DMS 273 (cell line): Measurements from ENCODE around the gene IGF1R.

Experiments
- DNase-seq: peaks from one replicate; lab custom pipeline; 2025; ENCODE audit not compliant: unreplicated experiment; lab: John Stamatoyannopoulos, UW

The IGF1R gene

DNA sequence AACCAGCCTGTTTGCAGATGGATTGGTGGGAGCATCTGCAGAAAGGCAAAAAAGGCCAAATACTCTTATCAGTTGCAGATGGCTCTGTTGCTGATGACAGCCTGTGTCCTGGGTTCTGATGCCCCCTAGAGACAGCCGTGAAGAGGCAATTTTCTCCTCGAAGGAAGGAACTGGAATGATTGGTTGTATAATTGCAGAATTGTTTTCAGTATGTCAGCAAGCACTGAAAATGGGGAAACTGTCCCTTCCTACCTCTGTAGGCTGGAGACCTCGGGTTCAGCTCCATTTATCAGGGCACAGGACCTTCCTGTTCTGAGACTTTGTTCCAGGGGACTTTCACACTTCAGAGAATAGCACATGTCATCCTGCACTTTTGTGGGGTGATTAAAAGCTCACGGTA is 256.2 kb downstream of the IGF1R start:
- DNase-seq, result peak; percentile 44

DNA sequence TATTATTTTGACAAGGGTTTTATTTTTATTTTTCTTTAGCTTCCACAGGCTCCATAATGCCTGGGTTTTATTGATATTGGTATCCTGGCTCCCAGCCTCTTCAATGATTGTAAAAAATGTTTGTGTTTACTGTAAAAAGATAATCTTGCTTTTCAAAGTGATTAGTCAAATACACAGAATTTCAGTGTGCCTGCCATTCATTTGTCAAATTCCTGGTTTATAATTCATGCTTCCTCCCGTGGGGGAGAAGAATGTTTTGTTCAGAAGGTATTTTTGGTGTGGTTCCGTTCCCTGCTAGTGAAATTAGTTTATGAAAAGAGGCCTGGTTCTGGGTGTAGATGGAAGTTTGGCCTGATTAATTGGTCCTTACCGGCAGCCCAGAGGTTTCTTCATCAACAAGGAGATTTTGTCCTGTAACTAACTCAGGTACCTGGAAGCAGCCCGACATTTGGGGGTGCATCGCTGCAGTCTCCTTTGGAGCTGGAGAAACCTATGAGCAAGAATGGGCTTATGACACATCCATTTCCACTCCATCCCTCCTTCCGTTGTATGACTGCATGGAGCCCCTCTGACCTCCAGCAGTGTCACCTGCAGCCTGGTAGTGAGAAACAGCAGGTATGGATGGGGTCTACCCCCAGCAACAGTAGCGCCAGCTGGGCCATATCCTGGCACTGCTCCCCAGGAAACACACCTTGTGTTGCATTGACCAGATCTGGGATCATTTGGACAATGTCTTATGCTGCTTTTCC is 257.8 kb downstream of the IGF1R start:
- no peak for DNase-seq

DNA sequence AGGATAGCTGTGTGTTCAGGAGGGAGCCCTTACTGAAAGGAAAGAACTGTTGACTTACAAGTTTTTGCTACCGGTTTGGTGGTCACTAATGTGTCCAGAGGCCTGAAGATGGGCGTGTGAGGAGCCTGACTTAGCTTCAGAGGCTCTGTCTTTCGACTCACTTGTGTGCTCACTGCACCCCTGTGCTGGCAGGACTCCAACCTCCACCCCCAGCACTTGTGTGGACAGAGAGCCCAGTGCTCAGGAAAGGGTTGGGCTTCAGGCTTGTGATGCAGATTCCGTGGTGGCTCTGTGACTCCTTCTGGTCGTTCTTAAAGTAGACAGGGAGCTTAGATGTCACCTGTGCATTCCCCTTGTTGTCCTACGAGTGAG is 258.4 kb downstream of the IGF1R start:
- DNase-seq, result peak; percentile 2

DNA sequence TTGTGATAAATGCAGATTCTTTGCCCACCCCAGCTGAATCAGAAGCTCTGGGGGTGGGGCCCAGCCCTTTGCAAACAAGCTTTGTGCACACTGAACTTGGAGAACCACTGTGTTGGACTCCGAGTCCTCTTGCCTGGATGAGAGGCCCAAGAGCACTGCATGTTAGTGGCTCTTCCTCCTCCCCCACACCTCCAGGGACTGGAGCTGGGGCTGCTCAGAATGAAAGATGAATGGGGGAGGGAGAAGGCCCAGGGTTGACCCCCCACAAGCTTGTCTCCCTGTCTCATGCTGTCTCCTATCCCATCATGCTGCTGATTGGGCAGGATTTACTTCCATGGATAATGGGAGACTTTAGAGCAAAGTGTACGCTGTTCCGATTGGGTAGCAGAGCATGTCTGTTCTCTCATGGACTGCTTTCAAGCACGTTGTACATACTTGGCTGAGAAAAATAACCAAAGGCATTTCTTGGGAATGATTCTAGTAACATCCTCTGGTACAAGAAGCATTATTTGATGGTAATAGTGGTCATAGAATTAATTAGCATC is 259.7 kb downstream of the IGF1R start:
- no peak for DNase-seq

DNA sequence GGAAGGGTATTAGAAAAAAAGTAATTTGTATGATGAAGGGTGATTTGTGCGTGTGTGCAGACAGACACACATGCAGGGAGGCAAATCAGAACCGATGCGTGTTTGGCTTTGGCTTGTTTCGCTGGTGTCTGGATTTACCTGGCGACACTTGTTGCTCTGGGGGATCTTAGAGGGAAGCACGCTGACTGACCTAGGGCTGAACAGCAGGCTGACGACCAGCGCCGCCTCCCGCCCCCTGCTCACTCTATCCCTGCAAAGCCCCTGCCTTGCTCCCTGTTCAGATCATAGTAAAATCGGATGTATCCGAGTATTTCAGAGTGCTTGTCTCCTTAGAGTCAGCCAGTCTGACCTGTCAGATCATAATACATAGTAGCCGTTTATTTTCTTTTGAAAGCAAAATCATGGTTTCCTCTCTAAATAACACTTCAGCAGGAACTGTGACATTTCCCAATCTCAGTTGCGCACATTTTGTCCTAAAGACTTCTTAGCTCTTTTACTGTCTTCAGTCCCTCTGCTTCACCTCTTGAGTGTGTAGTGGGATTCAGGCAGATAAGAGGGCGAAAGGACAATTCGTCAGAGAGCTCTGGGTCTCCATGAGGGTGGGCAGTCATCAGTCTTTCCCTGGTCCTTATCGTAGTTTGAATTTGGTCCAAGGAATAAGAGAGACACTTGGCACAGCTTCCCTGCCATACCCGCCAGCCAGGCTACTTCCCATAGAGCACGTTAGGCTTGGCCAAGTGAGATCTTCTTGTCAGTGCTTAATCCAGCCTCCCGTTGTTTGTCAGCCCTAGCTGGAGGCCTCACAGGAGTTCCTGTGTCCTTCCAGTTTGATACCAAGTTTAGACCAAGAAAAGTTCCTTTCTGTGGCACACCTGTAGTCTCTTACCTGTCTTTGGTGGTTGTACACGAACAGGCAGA is 261.9 kb downstream of the IGF1R start:
- no peak for DNase-seq

DNA sequence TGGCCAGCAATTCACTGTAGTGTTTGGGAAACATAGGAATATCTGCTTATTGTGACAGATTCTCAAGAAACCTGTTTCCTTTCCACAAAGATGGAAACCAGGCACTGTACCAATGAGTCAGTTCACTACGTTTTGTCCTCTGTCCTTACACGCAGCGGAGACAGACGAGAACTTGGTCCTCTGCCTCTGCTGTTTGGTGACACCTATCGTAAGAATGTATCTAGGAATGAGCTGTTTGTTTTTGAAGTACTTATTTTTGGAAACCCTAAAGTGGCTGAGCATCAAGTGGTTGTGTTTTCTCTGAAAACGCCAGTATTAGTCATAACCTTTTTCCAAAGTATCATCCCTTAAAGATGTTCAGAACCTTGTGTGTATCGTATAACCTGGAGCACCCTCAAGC is 266.3 kb downstream of the IGF1R start:
- no peak for DNase-seq

DNA sequence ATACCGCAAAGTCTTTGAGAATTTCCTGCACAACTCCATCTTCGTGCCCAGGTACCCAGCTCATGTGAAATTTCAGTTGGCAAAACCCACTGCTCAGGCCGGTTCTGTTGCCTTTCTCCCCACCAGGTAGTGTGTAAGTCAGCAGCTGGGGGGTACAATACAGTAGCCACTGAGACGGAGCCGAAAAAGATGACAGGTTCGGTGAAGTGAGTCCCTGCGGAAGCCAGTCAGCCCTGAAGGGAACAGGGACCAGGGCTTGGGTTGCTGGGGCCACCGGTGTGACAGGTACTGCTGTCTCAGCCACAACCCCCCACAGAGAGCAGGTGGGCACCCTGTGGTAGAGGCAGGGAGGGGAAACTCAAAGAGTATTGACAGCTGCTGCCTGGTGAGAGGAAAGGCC is 268.5 kb downstream of the IGF1R start:
- no peak for DNase-seq

DNA sequence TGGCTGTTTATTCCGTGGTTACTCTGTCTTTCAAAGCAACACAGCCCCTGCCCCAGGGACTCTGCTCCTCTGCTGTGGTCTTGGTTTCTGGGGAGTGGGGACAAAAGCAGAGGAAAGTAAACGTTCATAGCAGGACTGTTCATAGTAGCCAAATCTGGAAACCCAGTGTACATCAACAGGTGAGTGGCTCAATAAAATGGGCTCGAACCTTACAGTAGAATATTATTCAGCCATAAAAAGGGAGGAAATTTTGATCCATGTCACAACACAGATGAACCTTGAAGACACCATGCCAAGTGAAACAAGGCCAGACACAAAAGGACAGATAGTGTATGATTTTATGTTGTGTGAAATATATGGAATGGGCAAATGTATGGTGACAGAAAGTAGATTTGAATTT is 269.1 kb downstream of the IGF1R start:
- no peak for DNase-seq

DNA sequence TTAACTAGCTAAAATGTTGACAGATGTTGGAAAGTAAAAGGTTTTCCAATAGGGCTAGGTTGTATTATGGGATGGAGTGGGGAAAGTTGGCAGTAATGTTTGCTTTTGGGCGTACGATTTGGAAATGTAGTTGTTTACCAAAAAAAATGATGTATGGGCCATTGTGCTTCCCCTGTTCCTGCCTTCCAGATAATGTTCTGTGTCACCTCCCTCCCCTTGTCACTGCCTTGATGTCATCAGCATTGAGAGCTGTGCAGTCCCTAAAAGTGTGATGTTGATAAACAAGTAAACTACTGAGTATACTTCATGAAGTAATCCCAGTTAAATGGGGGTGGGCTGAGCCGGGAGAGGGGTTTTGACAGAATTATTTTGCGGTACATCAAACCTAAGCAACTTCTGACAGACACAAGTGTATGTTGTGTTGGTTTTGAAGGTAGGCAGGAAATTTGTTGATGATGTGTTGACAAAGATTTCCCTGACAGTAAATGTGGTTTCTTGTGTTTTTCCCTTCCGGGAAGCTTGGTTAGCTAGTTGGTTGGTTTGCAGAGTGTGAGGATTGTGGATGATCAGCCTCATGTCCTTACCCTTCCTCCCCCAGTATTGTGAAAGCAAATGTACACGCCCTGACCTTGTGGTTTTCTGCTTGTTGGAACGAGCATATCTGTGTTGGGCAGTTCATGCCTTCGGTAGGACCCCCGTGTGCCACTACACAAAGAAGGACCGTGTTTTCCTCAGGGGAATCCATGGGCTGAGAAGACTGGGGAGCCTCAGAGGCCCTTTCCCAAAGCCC is 271.9 kb downstream of the IGF1R start:
- no peak for DNase-seq

DNA sequence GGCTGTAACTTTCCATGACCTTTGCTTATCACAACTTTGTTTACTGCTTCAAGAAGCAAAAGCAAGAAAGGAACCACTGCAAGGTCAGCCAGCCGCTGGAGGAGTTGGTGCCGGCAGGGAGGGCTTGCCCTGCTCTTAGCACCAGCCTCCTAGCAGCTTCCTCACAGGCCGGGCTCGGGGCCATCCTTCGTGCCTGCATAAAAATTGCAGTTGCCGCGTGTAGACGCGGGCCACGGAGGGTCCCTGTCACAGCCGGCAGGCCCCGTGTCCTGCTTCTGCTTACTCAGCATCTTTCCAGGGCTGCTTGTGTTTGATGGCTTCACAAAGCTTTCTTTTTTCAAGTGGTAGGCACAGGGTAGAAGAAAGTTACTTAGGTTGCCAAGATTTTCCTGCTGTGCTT is 274.8 kb downstream of the IGF1R start:
- no peak for DNase-seq

DNA sequence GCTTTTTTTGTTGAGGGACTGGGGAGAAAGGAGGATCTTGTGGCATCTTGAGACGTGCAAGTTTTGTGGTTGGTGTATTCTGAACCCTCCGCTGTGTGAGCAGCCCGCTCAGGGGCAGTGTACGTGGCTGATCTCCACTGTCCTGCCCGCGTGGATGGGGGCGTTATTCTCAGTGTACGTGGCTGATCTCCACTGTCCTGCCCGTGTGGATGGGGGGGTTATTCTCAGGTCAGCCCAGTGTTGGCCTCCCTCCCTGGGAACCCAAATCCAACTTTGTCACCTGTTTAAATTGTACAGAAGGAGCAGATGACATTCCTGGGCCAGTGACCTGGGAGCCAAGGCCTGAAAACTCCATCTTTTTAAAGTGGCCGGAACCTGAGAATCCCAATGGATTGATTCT is 275.2 kb downstream of the IGF1R start:
- DNase-seq, result no peak

DNA sequence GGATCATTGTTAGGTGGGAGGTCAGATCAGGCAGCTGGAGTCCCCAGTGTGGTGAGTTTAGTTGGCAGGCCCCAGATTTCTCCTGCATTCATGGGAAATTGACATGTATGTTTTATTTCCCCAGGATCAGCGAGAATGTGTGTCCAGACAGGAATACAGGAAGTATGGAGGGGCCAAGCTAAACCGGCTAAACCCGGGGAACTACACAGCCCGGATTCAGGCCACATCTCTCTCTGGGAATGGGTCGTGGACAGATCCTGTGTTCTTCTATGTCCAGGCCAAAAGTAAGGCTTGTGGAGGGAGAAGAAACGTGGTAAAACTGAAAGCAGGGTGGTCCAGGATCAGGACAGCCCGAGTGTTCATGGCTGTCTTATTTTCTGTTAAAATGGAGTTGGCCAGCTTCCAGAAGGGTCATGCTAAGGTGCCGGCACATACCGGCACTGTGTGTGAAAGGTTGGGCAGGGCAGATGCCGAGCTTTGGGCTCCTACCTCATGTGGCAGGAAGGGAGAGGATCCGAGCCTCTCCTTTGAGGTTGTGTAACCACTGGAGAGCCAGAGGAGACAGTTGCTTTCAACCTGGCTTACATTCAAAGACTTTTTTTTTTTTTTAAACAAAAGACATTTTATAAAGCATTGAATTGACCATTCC is 276.2 kb downstream of the IGF1R start:
- no peak for DNase-seq

DNA sequence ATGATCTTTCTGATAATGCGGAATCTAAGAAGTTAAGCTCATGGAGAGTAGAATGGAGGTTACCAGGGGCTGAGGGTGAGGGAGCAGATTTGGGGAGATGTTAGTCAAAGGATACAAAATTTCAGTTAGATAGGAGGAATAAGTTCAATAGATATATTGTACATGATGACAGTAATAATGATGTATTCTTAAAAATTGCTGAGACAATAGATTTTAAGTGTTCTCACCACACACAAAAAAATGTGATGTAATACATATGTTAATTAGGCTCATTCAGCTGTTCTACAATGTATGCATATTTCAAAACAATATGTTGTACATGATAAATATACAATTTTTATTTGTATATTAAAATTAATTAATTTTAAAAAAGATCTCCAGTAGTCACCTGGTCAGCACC is 277.9 kb downstream of the IGF1R start:
- no peak for DNase-seq

DNA sequence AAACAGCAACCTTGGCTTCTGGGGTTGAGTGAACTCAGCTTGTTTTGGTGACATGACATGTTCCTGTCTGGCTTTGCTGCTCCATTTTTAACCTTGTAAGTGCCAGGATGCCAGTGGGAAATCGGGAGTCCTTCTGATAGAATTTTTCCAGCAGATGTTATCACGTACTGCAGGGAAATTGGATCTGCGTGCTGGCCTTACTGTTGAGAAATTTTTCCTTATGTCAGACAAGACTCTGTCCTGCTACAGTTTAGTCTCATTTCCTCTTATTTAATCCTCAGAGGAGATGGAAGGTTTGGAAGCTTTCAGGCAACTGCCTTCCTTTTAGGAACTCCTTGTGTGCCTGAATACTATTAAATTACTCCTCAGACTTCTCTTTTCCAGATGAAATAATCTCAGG is 278.7 kb downstream of the IGF1R start:
- peak; percentile 1 for DNase-seq

DNA sequence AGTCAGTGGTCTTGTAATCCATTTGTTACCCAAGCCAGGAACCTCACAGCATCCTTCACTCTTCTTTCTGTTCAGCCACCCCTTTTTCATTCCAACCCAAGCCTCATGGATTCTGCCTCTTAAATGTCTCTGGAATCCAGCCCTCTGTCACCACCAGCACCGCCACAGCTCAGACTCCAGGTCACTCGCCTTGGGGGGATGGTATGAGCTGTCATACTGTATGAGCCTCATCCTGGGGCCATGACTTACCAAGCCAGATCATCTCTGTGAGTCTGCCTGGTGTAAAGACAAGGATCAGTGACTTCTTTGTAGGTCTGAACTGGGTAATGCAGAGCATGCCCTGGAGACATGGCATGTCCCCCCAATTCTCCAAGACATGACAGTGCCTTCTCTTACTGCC is 279.7 kb downstream of the IGF1R start:
- DNase-seq, result no peak

DNA sequence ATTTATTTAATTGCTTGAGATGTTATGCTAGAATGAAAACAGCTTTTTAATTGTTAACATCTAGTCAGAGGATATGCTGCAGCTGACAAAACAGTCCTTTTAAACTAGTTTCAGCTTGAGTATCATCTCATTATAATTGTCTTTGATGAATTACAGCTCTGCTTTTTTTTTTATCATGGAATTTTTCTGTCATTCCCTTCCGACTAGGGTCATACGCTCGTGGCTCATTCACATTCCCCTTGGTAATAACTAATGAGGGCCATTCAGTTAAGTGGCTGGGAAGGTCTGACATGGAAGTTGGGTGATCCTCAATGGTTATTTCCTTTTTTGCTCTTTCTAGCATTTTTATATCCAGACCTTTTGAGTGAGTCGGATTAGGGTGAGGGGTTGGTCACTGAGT is 282.2 kb downstream of the IGF1R start:
- no peak for DNase-seq

DNA sequence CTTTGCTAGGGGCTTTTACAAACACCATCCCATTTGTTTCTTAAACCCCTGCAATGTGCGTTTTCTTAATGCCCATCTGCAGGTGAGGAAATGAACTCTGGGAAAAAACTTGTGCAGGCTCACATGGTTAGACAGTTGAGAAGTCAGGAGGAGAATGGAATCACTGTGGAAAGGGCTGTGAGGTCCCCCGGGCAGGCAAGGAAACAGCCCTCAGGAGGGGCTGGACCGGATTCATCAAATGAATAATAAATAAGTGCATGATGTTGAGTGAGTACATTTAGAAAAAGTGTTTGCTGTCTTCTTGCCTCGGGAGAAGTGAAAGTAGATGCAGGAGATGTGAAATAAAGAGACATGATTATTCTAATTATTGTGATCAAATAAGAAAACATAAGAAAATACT is 282.7 kb downstream of the IGF1R start:
- DNase-seq, result no peak

DNA sequence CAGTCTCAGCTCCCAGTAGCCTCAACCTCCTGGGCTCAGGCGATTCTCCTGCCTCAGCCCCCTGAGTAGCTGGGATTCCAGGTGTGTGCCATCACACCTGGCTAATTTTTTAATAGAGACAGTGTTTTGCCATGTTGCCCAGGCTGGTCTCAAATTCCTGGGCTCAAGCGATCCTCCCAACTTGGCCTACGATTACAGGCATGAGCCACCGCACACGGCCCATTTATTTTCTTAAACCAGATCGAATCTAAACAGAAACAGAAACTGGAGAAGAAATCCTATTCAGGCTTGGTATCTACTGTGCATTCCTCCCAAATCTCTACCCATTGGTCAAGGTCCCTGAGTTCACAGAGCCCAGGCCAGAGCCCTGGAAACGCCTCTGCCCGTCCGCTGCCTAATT is 285.1 kb downstream of the IGF1R start:
- DNase-seq, result no peak

DNA sequence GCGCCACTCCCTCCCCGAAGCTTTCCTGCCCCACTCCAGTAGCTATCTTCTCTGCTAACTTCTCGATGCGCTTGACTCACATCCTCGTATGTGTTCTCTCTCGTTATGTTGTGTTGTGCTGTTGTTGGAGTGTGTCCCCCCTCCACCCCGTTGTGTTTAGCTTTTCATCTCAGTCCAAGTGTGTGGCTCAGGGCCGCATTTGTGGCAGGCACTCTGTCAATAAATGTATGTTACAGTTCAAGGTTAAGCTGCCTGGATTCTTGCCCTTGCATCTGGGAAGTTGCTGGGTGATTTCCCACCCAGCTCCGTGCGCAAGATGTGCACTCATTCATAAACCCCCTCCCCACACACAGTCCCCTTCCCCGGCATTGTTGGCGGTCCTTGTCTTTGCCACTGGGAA is 287.4 kb downstream of the IGF1R start:
- no peak for DNase-seq

DNA sequence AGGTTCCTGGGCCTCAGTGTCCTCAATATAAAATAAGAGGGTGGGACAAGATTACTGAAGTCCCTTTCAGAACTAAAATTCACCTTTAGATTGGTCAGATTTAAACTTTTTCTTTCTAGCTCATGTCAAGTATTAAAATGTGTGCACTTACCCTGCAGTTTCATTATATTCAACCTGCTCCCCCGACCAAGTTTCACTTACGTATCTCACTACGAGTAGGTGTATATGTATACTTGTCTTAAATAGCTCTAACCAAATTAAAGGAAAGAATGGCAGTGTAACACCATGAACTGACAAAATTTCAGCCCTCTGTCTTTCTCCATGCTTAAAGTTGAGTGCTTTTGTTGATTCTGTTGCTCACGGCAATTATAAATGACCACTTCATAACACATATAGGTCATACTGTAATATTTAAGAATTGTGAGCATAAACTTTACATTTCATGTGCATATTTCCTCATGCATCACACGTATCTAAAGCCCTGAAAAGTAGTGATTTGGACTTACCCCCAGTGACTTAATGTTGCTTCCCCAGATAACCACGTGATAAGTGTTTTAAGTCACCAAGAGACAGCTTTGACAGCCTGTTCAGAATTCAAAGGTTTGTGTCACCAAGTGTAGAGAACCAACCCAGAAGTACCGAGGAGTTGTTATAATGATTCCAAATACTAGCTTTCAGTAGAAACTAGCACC is 289.2 kb downstream of the IGF1R start:
- DNase-seq, result no peak

DNA sequence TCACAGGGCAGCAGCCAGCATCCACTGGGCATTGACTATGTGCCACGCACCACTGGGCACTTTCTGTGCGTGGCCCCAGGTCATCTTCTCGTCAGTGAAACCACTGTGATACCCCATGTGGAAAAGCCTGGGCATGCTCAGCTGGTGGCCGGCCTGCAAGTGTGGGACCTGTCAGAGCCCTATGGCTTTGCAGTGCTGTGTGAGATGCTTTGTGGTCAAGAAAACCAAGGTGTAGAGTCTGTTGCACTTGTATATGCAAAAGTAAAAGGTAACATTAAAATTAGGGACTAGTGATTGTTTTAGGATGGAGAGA is 289.7 kb downstream of the IGF1R start:
- DNase-seq, result no peak
